PC-3 (cell line): ENCODE results near the gene SET.

Experiments used
- EZH2 ChIP-seq: fragments of 300-600 bp; sonication (generic); IDR thresholded peaks from one replicate; pipeline ENCODE4 v1.6.1; 2017; ENCODE audit warnings: antibody characterized with exemption, mild to moderate bottlenecking, low read length; ENCODE audit not compliant: unreplicated experiment
- EZH2phosphoT487 ChIP-seq: fragments of 300-600 bp; sonication (generic); IDR thresholded peaks from 2 replicates; pipeline ENCODE4 v1.6.1; 2018; ENCODE audit warnings: mild to moderate bottlenecking, antibody characterized with exemption, low read length, borderline replicate concordance
- TF ChIP-seq, protein P1 (sequence below): fragments of 300-600 bp; sonication (generic); conservative IDR thresholded peaks from 2 replicates; pipeline ENCODE4 v1.5.1; 2017; ENCODE audit warnings: antibody characterized with exemption, low read depth, mild to moderate bottlenecking, low read length

DNA sequence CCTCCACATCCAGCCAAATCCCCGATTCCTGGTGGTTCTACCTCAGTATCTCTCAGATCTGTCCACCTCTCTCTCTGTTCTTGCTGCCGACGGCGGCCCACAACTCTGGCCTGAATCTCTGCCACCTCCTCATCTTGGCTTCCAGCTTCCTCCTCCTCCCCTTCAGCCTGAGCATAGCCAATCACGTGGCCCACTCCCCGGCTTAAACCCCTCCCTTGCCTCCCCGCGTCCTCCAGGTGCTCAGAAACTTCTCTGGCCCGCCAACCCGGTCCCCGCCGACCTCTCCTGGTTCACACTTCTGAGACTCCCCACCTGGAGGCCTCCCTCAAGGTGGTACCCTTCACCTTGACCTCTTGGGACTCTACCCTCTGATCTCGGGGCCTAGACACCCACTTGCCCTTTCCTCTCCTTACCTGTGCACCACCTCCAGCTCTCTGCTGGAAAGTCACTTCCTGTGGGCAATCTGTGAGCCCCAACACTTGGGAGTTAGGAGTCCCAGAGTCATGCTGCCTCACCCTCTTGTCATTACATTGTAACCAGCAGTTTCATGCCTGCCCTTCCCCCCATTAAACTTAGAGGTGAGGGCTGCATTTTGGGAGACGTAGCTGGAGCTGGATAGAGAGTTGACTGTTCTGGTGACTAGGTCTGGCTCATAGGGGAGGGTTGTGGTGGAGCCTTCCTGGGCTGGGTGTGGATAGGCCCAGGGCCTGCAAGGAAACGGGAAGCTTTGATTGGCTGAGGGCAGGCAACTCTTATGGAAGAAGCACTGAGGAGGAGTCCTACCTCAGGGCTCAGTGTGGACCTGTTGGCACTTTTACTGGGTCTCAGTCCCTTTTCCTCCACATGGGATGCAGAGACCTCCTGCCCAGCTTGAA, 4.5 kb upstream of the SET start:
- TF ChIP-seq, protein P1, sequence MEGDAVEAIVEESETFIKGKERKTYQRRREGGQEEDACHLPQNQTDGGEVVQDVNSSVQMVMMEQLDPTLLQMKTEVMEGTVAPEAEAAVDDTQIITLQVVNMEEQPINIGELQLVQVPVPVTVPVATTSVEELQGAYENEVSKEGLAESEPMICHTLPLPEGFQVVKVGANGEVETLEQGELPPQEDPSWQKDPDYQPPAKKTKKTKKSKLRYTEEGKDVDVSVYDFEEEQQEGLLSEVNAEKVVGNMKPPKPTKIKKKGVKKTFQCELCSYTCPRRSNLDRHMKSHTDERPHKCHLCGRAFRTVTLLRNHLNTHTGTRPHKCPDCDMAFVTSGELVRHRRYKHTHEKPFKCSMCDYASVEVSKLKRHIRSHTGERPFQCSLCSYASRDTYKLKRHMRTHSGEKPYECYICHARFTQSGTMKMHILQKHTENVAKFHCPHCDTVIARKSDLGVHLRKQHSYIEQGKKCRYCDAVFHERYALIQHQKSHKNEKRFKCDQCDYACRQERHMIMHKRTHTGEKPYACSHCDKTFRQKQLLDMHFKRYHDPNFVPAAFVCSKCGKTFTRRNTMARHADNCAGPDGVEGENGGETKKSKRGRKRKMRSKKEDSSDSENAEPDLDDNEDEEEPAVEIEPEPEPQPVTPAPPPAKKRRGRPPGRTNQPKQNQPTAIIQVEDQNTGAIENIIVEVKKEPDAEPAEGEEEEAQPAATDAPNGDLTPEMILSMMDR, result no peak
- TF ChIP-seq EZH2phosphoT487, result no peak
- no peak for TF ChIP-seq EZH2
